Measurements from ENCODE around the gene C21orf58.

The C21orf58 gene

DNA sequence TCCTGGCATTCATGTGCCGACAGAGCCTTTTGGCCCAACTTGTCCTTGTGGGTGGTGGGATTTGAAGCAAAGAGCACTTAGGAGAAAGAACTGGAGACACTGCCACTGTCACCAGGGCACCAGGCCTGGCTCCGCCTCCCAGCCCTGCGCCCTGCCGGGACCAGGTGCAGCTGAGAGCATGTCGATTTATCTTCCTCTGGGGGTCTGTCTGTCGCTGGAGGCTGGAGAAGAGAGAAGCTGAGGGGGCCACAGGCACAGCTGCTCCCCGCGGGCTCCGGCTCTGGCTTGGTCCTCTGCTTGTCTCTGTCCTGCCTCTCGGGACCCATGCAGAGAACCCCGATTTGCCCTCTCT, 28.5 kb upstream of the C21orf58 start:
- DNase-seq = no peak

DNA sequence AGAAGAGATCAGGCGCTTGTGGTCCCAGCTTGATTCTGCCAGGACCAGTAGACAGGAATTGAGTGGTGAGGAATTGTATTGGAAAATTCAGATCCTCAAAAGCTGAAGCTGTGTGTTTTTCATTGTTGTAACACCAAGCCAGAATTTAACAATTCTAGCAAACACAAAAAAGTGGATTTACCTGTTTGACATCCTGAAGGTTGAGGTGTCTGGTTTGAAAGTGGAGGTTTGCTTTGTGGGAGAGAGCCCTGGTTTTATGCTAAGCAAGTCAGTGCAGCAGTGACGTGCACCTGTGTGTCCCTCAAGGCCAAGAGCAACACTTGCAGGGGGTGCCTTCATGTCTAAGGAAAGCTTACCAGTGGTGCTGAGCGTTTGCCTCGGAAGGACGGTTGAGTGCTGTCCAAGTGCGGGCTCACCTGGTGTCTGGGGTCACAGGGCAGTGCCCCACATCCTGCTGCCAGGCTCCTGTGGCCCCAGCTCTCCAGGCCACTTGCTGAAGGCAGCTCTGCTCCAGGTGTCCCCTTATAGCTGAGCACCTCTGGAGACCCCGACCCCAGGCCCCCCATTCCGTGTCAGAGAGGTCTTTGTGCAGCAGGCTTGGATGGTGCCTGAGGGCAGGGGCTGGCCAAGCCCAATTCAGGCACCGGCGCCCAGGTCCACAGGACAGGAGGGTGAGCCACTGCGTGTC, 27.9 kb upstream of the C21orf58 start:
- no peak for DNase-seq

DNA sequence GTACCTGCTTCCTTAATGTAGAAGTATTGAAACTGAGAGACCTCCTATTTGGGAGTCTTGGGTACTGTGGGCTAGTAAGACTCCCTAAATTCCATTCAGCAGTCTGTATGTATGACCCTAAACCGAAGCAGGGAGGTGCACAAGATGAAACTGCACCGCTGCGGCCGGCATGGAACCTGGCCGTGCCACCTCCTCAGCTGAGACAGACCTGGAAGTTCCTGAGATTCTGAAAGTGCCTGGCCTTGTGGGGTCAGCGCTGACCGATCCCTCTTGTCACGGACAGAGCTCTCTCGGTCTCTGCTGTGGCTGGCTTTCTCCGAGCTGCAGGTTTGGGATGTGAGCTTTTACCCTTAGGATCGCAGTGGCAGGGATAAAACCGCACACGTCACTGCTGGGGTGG, 27.3 kb upstream of the C21orf58 start:
- no peak for DNase-seq

DNA sequence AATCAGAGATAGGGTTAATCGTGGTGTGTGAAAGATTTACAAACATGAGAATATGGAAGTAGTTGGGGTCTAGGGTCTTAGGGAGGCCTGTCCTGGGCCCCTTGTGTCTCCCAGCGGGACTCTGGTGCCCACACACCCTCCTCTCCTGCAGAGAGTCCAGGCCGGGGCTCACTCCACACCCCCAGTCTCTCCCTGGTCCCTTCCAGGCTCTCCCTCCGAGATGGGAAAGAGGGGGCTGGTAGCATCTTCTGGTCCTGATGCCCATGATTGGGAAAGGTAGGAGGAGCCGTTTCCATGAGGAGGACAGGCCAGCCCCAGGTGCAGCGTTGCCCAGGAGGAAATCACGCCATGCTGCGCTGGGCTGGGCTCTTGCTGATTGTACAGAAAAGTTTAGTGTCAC, 26.9 kb upstream of the C21orf58 start:
- DNase-seq = no peak

DNA sequence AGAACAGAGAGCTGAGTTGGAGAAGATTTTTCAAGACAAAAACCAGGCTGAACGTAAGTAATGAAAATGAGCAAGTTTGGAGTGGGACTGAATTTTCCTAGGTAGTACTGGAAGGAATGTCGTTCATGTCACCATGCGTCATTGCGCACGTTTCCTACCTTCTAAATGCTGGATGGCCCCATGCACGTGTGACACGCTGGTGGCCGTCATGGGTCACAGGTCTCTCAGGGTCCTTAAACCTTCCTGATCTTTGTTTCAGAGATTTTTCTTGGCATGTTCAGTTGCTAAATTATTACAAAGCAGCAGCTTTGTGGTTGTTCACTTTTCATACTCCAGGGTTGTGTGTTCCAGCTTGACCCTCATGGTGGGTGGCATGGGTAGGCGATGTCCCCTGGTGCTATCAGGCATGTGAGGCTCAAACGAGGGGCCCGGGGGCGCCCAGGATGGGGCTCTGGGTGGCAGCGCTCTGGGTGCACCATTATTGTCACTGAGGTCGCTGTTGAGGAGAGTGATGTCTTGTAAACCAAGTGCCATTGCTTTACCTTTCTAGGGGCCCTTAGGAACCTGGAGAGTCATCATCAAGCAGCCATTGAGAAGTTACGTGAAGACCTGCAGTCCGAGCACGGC, 25.6 kb upstream of the C21orf58 start:
- no peak for DNase-seq

DNA sequence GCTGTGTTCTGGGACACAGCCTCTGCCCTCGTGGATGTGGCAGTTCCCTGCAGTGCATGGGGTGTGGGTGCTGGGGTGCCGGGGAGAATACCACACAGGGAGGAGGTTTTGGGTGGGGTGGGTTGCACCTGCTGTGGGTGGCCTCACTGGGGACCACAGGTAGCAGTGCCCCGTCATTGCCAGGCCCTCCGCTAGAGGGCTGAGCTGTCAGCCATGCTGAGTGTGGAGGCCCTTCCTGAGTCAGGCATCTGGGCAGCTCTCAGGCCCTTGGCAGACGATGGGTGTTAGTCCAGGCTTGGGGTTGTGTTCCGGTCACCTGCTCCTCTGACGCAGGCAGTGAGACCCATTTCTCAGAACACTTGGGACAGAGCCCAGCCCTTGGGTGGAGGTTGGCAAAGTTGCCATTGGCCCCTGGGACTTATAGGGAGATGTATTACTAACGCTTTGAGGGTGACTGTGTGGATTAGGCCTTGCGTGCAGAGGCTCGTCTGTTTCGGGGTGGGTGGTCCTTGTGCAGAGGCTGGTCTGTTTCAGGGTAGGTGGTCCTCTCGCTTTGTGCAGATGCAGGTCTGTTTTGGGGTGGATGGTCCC, 24.2 kb upstream of the C21orf58 start:
- no peak for DNase-seq

DNA sequence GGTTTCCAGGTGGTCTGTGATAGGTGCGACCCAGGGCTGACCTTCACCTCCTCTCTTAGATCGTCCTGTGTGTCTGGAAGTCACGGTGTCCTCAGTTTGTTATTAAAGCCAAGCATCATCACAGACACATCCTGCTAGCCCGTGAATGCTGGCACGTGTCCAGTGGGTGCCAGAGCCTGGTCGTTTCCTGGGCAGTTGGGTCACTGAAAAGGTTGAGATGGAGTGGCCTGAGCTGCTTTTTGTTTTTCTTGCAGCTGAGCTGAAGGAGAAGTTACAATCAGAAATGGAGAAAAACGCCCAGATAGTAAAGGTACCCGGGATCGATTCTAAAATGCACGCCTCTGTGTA, 23.5 kb upstream of the C21orf58 start:
- DNase-seq = no peak

DNA sequence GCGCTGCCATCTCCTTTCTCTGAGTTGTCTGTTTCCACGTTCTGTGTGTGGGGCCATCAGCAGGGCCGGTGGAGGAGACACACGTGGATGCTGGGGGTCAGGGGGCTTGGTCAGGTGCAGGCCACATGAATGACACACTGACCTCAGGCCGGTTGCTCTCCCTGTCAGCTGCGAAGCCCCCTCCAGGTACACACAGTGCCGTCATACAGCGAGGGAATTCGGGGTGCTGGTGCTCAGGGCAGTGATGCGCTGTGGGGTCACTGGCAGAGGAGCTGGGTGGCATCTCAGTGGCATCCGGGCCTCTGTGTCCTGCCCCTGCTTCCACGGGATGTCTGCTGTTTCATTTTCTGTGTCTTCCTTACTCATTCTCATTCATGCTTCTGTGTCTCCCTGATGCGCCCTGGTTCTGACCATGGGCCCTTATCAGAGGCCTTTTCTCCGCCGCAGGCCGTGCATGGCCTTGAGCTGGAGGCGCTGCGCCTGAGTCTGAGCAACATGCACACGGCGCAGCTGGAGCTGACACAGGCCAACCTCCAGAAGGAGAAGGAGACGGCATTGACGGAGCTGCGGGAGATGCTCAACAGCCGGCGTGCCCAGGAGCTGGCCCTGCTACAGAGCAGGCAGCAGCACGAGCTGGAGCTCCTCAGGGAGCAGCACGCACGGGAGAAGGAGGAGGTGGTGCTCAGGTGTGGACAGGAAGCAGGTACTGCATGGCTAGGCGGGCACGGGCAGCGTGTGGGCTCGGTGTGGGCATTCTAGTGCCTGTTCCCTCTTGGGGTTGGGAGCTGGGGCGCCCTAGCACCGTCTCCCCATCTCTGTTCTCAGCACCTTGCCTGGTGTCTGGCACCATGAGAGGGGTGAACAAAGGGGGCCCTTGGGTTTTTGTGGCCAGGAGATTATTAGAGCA, 22.9 kb upstream of the C21orf58 start:
- no peak for DNase-seq

DNA sequence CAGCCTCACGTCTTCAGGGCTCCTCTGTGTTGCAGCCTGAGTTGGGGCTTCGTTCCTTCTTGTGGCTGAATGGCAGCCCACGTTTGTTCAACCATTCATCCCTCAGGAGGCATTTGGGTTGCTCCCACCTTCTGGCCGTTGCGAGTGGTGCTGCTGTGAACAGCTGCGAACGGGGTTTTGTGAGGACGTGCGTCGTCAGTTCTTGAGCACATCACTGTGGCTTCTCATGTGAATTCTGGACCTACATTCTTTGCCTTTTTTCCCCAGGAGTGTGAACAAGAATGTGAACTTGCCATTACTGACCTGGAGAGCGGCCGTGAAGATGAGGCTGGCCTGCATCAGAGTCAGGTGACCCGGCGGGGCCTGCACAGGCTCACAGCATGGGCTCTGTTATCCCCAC, 22.2 kb upstream of the C21orf58 start:
- no peak for DNase-seq

DNA sequence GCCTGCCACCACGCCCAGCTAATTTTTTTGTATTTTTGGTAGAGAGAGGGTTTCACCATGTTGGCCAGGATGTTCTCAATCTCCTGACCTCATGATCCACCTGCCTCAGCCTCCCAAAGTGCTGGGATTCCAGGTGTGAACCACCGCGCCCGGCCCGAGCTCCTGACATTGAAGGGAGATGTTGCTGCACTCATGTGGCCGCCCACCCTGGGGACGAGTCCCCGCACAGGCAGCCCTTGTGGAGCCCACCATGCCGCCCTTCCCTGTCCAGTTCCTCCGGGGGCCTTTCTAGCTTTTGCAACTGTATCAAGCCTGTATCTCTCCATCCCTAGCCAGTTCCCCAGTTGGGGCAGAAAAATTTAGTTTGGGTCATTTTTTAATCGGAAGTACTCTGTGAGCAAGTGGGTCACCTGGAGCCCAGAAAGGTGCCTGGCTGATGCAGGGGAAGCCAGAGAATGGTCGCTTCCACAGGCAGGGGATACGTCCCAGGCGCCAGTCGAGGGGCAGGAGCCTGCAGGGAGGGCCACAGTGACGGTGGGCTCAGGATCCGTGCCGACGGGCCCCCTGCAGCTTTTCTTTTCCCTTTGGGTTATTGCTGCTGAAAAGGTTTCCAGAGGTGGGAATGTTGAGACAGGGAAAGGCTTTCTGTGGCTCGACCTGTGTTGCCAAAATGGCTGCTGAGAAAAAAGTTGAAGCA, 20.7 kb upstream of the C21orf58 start:
- no peak for DNase-seq

DNA sequence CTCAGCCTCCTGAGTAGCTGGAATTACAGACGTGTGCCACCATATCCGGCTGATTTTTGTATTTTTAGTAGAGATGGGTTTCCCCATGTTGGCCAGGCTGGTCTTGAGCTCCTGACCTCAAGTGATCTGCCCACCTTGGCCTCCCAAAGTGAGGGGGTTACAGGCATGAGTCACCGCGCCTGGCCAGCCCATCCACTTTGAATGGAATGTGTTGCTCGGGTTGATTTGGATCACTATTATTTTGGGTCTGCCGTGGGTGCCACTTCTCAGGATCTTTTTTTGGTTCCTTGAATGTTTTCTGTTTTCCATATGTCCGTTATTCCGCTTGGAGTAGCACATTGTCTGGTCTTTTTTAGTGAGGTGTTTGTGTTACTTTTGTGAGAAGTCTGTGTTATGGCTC, 17.3 kb upstream of the C21orf58 start:
- DNase-seq = no peak

DNA sequence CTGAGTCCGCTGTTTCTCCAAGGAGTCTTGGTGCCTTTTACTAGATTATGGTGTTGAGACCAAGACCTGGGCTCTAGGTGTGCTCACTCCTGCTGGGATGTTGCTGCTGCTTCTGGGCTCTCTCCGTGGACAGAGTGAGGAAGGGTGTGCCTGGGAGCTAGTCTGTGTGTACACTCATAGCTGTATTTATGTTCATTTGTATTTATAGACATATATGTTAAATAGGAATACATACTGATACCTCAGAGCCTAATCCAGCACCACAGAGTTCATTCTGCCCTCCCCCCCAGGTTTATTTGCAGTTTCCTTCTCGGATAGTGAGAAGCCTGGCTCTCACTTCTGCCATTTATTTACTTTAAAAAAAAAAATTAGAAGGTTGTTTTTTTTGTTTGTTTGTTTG, 12.9 kb upstream of the C21orf58 start:
- no peak for DNase-seq

DNA sequence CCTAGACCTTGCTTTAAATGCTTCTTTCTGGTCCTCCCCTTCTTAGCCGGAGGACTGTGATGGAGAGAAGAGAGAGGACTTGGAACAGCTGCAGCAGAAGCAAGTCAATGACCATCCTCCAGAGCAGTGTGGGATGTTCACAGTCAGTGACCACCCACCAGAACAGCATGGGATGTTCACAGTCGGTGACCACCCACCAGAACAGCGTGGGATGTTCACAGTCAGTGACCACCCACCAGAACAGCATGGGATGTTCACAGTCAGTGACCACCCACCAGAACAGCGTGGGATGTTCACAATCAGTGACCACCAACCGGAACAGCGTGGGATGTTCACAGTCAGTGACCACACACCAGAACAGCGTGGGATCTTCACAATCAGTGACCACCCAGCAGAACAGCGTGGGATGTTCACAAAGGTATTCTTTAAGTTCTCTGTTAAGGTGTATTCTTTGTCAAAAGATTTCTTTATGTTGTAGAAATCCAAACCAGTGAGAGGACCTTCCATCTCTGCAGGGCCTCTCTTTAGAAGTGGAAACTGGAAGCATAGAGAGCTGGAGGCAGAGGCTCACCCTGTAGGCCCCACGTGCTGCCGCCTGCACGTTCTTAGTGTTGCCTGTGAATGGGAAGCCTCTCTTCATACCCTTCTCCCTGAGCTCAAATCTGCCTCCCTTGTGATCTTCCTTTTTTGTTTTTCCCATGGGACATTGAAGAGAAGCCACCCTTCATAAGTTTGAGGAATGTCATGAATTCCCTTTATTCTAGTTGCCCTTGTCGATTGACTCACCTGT, 10.9 kb upstream of the C21orf58 start:
- no peak for DNase-seq

DNA sequence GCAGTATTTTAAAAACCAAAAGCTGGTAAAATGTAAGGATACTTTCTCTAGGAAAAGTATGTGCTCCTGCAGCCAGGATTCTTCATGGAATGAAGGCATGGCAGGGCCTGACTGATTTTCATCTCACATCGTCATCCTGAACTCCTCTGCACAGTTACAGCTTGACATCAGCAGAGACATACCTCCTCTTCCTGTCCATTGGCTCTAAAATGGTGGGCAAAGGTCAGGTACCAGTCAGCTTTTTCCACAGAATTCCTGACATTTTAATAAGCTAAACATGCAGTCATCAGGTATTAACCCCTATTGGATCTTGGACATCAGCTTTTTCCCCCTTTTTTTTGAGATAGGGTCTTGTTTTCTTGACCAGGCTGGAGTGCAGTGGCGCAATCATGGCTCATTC, 6.1 kb upstream of the C21orf58 start:
- DNase-seq = no peak

DNA sequence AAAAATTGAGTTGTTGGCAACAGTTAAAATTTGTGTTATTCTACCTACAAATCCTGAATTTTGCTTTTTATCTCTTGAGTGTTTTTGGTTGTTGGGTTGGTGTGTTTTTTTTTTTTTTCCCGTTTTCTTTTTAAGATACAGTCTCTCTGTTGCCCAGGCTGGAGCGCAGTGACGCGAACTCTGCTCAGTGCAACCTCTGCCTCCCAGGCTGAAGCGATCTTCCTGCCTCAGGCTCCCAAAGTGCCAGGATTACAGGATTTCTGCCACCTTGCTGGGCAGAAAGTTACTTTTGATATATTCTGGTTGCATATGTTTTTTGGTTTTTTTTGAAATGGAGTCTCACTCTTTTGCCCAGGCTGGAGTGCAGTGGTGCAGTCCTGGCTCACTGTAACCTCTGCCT, 4.5 kb upstream of the C21orf58 start:
- no peak for DNase-seq

DNA sequence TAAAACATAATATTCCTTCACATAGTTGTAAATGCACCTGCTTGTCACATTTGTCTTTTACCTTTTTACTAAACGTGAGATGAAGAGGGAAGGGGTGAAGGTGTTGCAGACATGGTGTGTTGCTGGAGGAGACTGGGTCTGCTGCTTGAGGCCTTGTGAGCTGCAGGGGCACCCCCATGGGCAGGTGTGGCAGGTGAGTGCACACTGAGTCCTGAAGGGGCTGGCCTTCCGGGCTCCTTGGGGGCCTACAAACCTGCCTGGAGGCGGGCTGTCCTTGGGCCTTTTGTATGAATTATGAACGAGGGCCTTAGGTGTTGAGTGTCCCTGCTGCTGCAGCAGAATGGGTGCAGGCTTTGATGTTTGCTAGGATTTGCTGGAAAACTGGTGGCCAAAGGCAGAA, 4.0 kb upstream of the C21orf58 start:
- DNase-seq = no peak

DNA sequence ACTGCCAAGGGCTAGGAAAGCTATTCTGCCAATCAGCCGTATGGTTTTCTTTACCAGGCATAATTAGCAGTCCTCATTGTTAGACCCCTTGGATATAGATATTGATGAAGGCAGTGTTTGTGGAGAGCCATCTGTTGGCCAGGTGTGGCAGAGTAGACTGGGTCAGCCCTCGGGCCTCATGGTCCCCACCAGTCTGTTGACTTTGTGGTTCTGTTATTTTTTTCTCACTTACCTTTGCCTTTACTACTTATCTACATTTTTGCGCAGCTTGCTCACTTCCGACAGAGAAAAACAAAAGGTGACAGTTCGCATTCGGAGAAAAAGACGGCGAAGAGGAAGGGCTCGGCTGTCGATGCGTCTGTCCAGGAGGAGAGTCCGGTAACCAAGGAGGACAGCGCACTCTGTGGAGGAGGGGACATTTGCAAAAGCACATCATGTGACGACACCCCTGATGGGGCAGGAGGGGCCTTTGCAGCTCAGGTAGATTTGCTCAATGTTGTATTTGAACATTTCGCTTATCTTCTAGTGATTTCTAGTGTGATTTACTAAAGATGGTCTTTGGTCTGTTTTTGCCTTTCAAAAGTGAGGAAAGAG, 2.5 kb upstream of the C21orf58 start:
- no peak for DNase-seq

DNA sequence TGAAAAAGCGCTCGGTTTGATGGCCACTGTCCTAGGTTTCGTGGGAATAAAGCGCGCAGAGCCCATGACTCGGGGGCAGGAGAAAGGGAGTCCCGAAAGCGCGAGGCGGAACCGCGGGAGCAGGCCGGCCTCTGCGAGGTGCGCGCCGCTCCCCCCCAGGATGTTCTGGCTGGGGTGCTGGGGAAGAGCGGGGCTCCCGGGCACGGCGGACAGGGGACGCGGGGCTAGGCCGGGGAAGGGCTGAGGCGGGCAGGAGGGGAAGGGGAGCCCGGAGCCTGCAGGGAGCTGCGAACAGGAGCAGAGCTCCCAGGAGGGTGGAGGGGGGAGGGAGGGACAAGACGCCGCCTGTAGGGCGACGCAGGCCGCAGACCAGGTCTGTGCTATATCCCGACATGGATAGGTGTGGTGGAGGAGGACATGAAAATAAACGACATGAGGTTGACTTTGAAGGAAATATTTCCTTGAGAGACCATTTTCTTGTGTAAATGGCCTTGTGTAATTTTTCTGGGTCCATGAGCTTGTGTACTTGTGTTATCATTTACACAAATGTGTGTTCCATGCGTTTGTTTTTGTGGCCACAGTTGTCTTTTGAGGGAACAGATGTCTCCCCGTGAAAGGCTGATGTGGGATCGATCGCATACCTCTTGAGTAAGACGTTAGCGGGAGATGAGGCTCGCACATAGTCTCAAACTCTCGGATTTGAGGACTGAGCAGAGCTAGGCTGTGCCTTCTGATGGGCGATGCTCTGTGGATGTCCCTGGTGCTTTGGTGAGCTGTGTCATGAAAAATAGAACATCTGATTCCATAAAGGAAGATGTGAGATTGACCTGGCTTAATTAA, 1.6 kb upstream of the C21orf58 start:
- DNase-seq = peak; percentile 36

DNA sequence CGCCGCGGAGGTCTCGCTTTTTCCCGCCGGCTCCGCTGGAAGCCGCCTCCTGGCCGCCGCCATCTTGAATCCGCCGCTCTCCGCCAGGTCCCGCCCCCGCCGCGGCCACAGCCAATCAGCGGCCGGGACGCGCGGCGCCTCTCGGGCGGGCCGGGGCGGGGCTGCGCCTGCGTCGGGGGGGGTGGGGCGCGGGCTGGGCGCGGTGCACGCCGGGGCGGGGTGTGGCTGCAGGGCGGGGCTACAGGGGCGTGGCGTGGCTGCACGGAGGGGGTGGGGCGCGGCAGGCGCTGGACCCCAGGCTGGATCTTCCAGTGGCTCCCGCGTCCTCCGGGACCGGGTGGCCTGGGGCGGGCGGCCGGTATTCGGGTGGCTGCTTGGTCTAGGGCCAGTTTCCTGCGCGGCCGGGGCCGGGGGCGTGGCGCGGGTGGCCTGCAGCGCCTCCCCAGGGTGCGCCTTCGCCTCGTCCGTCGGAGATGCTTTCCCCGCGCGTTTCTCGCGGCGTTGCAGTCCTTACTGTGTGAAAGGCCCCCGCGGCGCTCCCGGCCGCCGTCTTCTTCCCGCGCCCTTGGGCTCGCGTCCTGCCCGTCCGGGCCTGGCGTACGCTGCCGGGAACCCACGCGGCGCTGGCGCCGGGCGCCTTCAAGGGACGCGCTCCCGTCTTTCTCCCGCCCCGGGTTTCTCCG, 861 bp upstream of the C21orf58 start:
- peak; percentile 81 for DNase-seq

DNA sequence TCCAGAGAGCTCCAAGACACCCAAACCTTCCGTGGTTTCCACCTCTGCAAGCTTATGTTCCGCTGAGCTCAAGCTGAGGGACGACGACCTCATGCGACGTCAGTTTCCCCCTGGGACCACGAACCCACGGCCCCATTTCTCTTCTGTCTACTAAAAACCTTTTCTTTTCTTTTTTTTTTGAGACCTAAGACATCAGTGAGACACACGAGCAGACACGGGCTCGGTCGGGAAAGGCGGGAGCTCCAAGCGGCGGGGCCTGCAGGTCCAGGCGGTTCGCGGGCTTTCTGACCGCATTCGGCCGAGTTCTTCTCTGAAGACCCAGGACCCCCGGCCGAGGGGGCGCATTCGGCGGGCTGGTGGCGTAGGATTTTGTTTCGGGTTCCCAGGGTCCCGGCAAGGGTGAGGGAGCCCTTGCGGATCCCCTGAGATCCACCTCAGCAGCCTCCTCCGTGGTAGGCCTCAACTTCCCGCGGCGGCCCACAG, 402 bp downstream of the C21orf58 start:
- no peak for DNase-seq

Measured in NCI-H2227 treated with DMSO at 0.1 percent for 48 hours (cell line).